GM12892 (cell line): ENCODE results near the gene AIFM1.

ENCODE experiments used
- DNase-seq: peaks from one replicate; pipeline ENCODE4 v3.0.0; 2011; ENCODE audit not compliant: insufficient read length
- FAIRE-seq: peaks from 2 replicates; lab custom pipeline; 2011; peaks lifted over from hg19 to GRCh38; lab: Jason Lieb, UNC
- POLR2A ChIP-seq: IDR thresholded peaks from 2 replicates; pipeline ENCODE4 v1.6.1; 2011; ENCODE audit warnings: low read depth, low read length, control low read depth
- POLR2AphosphoS5 ChIP-seq: IDR thresholded peaks from 2 replicates; pipeline ENCODE4 v1.6.1; 2011; ENCODE audit warnings: low read depth, low read length, control low read depth
- TAF1 ChIP-seq: IDR thresholded peaks from 2 replicates; pipeline ENCODE4 v1.6.1; 2011; ENCODE audit warnings: low read depth, mild to moderate bottlenecking, control low read depth, low read length, borderline replicate concordance

The AIFM1 gene

GRCh38 chrX:130167040-130167439 is 1.4 kb upstream of the AIFM1 start:
- DNase-seq = no peak
- TF ChIP-seq TAF1 = no peak
- no peak for TF ChIP-seq POLR2A
- no peak for TF ChIP-seq POLR2AphosphoS5
- FAIRE-seq = no peak

GRCh38 chrX:130166503-130166777 is 799 bp upstream of the AIFM1 start:
- FAIRE-seq (no peak), DNase-seq (no peak)
- TF ChIP-seq POLR2A (no peak), POLR2AphosphoS5 (no peak), TAF1 (no peak)

GRCh38 chrX:130165181-130165702 is 399 bp downstream of the AIFM1 start:
- no peak for TF ChIP-seq TAF1
- no peak for TF ChIP-seq POLR2A
- TF ChIP-seq POLR2AphosphoS5 = no peak
- DNase-seq (no peak), FAIRE-seq (peak; percentile 51)

- DNase-seq (no peak), FAIRE-seq (peak; percentile 14)
- TF ChIP-seq TAF1 (no peak), POLR2A (no peak), POLR2AphosphoS5 (no peak)
Measured at GRCh38 chrX:130163398-130163797, 2.2 kb downstream of the AIFM1 start.

- FAIRE-seq (no peak), DNase-seq (no peak)
- TF ChIP-seq POLR2AphosphoS5 (no peak), POLR2A (no peak), TAF1 (no peak)
Measured at GRCh38 chrX:130162094-130162735, 3.4 kb downstream of the AIFM1 start.

- TF ChIP-seq TAF1 (no peak), POLR2AphosphoS5 (no peak), POLR2A (no peak)
- DNase-seq (no peak), FAIRE-seq (no peak)
Measured at GRCh38 chrX:130159776-130160175, 5.9 kb downstream of the AIFM1 start.

GRCh38 chrX:130158311-130158710 is 7.3 kb downstream of the AIFM1 start:
- FAIRE-seq (no peak), DNase-seq (no peak)
- TF ChIP-seq POLR2A = no peak
- TF ChIP-seq TAF1 = no peak
- no peak for TF ChIP-seq POLR2AphosphoS5

- no peak for TF ChIP-seq POLR2AphosphoS5
- TF ChIP-seq POLR2A = no peak
- TF ChIP-seq TAF1 = no peak
- DNase-seq = no peak
- FAIRE-seq = no peak
Measured at GRCh38 chrX:130155564-130155963, 10.1 kb downstream of the AIFM1 start.

- no peak for FAIRE-seq
- DNase-seq = no peak
- TF ChIP-seq POLR2A (no peak), TAF1 (no peak), POLR2AphosphoS5 (no peak)
Measured at GRCh38 chrX:130147631-130148030, 18.0 kb downstream of the AIFM1 start.

- no peak for DNase-seq
- no peak for TF ChIP-seq POLR2AphosphoS5
- TF ChIP-seq POLR2A = no peak
- TF ChIP-seq TAF1 = no peak
- FAIRE-seq = no peak
Measured at GRCh38 chrX:130145123-130145522, 20.5 kb downstream of the AIFM1 start.

GRCh38 chrX:130144509-130144908 is 21.1 kb downstream of the AIFM1 start:
- DNase-seq (no peak), FAIRE-seq (peak; percentile 56)
- no peak for TF ChIP-seq TAF1
- no peak for TF ChIP-seq POLR2A
- no peak for TF ChIP-seq POLR2AphosphoS5

- FAIRE-seq = peak; percentile 40
- TF ChIP-seq POLR2AphosphoS5 (no peak), TAF1 (no peak), POLR2A (no peak)
- no peak for DNase-seq
Measured at GRCh38 chrX:130139474-130140201, 26.0 kb downstream of the AIFM1 start.
